Hematopoietic multipotent progenitor cell (in vitro differentiated cells): ENCODE data around the gene KIR2DL4. TPM values are rescaled to one million over a fixed set of nuclear protein-coding genes. Genes with fewer than 3 reads are reported as not detected.
A peak's percentile ranks its signal among the peaks of the same experiment; 100 is the strongest.
"Not testable (repeated sequence)": the region's sequence is repeated elsewhere in the genome, so short reads cannot be mapped to it uniquely, and the experiment has no call there.

ENCODE experiments used
- DNase-seq, 3 donors: peaks; one replicate each; pipeline ENCODE4 v3.0.0-alpha.2; 2011 to 2015; ENCODE audit warnings: low read depth in 2 of 3, low spot score in 2 of 3
- total RNA-seq: library from RNA; depleted of rRNA; stranded (reverse); fragments of >200 nt; gene quantifications from one replicate; pipeline ENCODE4 v1.2.3, GENCODE V29; 2012

Gene KIR2DL4
- total RNA-seq, result under 0.01 TPM

- no peak for DNase-seq
Observed at GRCh38 chr19:54803410-54803809, at the start of gene KIR2DL4. Gene KIR2DL4, plus strand, starts transcription at chr19:54803610. Its CDS starts 42 bp downstream, at chr19:54803652.

DNA sequence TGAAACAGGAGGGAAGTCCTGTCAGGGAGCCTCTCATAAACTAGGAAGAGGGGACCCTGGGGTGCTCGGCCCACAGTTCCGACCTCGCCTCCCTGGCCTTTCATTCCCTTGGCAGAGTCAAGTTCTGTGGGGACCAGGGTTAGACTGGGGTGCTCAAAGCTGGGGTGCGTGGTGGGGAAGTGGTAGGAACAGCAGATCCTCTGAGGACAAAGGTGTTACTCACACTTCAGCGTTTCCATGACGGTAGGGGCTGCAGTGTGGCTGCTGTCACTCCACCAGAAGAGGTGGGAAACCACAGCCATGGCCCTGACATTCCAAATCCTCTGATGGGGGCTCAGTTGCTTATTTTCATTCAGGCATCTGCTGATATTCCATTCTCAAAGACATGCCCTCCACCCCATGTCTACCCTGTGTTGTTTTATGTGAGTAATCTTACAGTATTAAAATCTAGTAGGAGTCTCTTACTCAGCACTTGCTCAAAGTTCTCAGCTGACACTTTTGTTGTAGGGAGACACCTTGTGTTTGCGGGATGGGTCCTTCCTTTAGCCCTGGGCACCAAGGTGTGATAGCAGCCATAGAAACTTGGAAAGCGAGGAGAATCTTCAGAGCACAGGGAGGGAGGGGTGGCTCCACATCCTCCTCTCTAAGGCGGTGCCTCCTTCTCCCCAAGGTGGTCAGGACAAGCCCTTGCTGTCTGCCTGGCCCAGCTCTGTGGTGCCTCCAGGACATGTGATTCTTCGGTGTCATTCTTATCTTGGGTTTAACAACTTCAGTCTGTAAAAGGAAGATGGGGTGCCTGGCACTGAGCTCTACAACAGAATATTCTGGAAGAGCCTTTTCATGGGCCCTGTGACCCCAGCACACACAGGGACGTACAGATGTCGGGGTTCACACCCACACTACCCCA is 47.0 kb upstream of the KIR2DL4 start:
- not testable (repeated sequence) for DNase-seq

- not testable (repeated sequence) for DNase-seq
Observed at GRCh38 chr19:54758577-54758976, 44.8 kb upstream of the KIR2DL4 start.

DNA sequence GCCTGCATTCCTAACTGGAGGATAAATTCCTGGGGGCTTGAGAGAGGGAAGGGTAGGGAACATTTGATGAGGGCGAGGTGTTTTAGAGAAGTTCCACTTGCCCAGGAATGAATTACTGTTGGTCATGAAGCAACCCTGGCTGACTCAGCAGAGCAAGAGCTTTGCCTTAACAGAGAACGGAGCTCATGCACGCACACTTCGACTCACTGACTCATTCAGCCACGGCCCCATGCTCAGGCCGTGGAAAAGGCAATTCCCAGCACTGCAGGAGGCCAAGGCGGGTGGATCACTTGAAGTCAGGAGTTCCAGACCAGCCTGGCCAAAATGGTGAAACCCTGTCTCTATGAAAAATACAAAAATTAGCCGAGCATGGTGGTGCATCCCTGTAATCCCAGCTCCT is 39.2 kb upstream of the KIR2DL4 start:
- not testable (repeated sequence) for DNase-seq

DNA sequence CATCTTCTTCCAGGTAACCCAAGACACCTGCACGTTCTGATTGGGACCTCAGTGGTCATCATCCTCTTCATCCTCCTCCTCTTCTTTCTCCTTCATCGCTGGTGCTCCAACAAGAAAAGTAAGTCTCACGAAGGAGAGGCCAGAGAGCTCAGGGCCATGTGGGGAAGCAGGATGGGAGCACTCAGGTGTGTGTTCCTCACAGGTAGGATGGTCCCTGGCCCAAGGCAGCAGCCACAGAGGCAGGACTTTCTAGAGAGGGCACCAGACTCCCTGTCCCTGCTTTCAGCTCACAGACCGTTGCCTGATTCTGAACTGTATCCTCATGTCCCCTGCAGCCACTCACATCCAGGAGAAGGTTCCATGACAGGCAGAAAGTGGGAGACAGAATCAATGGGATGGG is 36.9 kb upstream of the KIR2DL4 start:
- DNase-seq, result not testable (repeated sequence)

DNA sequence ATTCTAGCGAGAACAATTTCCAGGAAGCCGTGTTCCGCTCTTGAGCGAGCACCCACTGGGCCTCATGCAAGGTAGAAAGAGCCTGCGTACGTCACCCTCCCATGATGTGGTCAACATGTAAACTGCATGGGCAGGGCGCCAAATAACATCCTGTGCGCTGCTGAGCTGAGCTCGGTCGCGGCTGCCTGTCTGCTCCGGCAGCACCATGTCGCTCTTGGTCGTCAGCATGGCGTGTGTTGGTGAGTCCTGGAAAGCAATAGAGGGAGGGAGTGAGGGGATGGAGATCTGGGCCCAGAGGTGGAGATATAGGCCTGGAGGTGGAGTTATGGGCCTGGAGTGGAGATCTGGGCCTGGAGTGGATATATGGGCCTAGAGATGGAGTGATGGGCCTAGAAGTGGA is 33.8 kb upstream of the KIR2DL4 start, which contains the start of gene KIR2DL1:
TSS of gene KIR2DL1 (plus strand) at position 148 of the 400 bp plus-strand sequence. CDS start at position 206, 58 bp downstream.
- not testable (repeated sequence) for DNase-seq

DNA sequence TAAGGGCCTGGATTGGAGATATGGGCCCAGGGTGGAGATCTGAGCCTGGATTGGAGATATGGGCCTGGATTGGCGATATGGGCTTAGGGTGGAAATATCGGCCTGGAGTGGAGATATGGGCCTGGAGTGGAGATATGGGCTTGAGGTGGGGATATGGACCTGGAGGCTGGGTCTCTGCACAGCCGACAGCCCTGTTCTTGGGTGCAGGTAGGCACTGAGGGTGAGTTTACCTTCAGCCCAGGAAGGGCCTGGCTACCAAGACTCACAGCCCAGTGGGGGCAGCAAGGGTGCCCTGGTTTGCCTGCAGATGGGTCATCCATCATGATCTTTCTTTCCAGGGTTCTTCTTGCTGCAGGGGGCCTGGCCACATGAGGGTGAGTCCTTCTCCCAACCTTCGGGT is 32.9 kb upstream of the KIR2DL4 start:
- not testable (repeated sequence) for DNase-seq

GRCh38 chr19:54771018-54771960 is 32.1 kb upstream of the KIR2DL4 start:
- DNase-seq, result not testable (repeated sequence)

DNA sequence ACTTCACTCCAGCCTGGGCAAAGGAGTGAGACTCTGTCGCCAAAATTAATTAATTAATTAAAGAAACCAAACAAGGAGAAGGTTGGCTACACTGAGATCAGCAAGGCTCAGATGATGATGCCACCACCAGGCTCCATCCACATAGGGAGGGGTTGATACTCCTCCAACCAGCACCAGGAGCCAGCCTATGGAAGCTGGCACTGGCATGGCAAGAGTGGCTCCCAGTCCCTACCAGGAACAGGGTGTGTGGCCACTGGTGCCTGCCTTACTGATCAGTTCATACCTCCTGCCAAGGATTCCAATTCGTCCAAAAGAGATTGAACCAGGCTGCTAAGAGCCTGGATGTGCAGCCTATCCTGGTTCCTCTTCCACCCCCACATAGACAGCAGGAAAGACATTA is 30.7 kb upstream of the KIR2DL4 start:
- not testable (repeated sequence) for DNase-seq

GRCh38 chr19:54775095-54775815 is 28.2 kb upstream of the KIR2DL4 start:
- DNase-seq, result not testable (repeated sequence)

GRCh38 chr19:54775830-54776229 is 27.6 kb upstream of the KIR2DL4 start:
- not testable (repeated sequence) for DNase-seq

- DNase-seq, result not testable (repeated sequence)
Observed at GRCh38 chr19:54777851-54778250, 25.6 kb upstream of the KIR2DL4 start.

- DNase-seq, result not testable (repeated sequence)
Observed at GRCh38 chr19:54778896-54779295, 24.5 kb upstream of the KIR2DL4 start.

- DNase-seq, result not testable (repeated sequence)
Observed at GRCh38 chr19:54782916-54783315, 20.5 kb upstream of the KIR2DL4 start.

GRCh38 chr19:54786091-54786723 is 17.2 kb upstream of the KIR2DL4 start:
- DNase-seq, result not testable (repeated sequence)

DNA sequence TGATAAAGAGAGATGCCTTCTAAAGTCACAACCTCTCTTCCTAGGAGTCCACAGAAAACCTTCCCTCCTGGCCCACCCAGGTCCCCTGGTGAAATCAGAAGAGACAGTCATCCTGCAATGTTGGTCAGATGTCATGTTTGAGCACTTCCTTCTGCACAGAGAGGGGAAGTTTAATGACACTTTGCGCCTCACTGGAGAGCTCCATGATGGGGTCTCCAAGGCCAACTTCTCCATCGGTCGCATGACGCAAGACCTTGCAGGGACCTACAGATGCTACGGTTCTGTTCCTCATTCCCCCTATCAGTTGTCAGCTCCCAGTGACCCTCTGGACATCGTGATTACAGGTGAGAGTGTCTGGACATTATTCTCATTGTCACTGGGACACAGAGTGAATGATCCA is 15.3 kb upstream of the KIR2DL4 start:
- DNase-seq, result peak in 1 of 3 donors; percentile 4

GRCh38 chr19:54790711-54791110 is 12.7 kb upstream of the KIR2DL4 start:
- DNase-seq, result no peak

DNA sequence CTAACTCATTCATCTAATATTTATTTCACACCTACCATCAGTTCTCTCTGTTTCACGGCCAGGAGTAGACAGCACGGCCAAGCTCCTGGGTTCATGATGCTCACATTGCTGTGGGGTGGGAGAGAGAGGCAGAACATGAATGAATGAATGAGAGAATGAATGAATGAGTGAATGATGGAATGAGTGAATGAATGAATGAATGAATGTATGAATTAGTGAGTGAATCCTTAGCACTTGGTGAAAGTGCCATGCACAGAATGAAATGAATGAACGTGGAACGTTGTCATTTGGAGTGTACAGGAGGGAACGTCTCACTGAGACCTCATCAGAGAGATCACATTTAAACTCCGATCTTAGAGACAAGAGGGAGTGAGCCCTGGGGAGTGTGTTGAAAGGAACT is 11.9 kb upstream of the KIR2DL4 start:
- no peak for DNase-seq

DNA sequence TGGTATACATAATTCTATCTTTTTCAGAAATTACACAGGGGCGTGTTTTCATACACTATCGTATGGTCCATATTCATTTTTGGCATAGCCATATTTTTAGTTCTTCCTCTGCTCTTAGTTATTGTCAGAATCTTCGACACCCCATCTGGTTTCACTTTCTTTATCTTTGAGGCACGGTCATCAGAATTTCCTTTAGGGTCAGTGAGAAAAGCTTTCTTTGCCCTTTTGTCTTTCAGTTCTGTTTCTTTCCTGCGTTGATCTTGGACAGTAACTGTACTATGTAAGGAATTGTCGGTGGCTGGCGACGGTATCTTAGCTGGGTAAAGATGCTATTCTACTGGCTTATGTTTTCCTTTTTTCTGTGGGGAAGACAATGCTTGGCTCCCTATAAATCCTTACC is 10.6 kb upstream of the KIR2DL4 start:
- DNase-seq, result peak in 2 of 3 donors; percentile 12 to 53

- DNase-seq, result peak in 2 of 3 donors; percentile 19 to 60
Observed at GRCh38 chr19:54795758-54796157, 7.7 kb upstream of the KIR2DL4 start.
